ENCODE data around the gene COG3.

COG3 gene

DNA sequence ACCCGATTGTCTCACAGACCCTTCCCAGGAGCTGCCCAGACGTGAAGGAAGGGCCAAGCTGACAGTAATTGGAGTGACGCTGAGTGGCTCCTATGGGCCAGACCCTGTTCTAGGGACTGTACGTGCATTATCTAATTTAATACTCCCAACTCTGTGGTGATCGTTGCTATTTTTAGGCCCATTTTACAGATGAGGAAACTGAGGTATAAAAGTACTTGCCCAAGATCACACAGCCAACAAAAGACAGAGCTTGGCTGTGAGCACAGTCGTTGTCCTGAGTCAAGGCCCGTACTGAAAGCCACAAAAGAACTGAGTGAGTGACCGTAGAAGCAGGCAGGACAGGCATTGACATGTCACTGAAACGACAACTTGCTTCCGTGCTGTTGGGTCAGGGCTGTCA lies 76.1 kb downstream of the COG3 start:
- TF ChIP-seq, protein P1, sequence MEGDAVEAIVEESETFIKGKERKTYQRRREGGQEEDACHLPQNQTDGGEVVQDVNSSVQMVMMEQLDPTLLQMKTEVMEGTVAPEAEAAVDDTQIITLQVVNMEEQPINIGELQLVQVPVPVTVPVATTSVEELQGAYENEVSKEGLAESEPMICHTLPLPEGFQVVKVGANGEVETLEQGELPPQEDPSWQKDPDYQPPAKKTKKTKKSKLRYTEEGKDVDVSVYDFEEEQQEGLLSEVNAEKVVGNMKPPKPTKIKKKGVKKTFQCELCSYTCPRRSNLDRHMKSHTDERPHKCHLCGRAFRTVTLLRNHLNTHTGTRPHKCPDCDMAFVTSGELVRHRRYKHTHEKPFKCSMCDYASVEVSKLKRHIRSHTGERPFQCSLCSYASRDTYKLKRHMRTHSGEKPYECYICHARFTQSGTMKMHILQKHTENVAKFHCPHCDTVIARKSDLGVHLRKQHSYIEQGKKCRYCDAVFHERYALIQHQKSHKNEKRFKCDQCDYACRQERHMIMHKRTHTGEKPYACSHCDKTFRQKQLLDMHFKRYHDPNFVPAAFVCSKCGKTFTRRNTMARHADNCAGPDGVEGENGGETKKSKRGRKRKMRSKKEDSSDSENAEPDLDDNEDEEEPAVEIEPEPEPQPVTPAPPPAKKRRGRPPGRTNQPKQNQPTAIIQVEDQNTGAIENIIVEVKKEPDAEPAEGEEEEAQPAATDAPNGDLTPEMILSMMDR (IDR thresholded peaks at IDR 0.05; ENCODE audit: extremely low read depth, missing control alignments): no peak
- no peak for DNase-seq (ENCODE audit: low spot score)

DNA sequence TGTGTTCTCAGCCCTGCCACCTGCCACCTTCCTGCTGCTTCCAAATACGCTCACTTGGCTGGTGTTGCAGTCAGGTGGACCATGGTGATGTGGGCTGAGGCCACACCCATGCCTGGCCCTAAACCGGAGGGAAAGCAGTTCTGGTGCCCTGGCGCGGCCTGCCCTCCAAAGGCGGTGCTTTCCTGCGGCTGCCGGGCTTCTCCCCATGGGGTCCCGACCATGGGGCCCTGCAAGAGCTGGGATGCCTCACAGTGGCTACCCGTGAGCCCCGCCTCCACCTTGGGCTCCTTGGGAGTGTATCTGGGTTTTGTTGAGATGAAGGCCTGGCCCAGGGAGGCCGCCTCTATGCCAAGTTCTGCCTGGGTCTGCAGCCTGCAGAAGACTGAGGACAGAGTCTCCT lies 77.1 kb downstream of the COG3 start:
- TF ChIP-seq, protein P1 (IDR thresholded peaks at IDR 0.05; ENCODE audit: extremely low read depth, missing control alignments): no peak
- DNase-seq (ENCODE audit: low spot score): no peak

DNA sequence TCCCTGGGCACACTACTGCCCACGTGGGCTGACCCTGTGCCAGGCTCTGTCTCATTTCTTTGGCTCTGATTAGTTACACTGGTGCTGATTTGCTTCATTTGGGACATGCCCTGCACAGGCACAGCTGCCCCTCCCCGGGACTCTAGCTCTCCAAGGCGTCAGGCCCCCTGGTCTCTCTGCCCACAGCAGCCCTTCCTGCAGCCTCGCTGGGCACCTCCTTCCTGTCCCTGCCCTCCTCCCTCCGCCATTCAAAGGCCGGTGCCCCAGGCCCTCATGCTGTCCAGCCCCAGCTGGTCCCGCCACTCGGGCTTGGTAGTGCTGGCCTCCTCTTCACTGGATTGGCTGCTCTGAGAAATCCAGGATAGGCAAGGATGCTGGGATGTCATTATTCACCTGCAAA lies 77.7 kb downstream of the COG3 start:
- no peak for DNase-seq (ENCODE audit: low spot score)
- TF ChIP-seq, protein P1 (IDR thresholded peaks at IDR 0.05; ENCODE audit: extremely low read depth, missing control alignments): no peak

DNA sequence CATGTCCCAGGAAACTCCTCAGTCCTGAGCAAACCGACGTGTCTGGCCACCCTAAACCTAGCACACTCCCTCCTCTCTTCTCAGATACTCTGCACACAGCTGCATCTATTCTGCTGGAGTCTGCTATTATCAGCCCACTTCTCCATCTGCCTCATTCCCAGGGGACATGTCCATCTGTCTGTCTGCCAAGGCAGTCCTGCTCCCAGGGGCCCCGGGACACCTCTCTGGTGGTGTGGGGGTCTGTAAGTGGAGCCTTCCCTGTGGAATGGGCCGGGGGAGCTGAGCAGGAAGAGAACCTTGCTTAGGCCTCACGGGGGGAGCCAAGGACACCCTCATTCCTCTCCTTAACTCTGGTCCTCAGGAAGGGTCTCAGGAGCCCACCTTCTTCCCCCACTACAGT lies 78.1 kb downstream of the COG3 start:
- TF ChIP-seq, protein P1 (IDR thresholded peaks at IDR 0.05; ENCODE audit: extremely low read depth, missing control alignments): no peak
- no peak for DNase-seq (ENCODE audit: low spot score)

DNA sequence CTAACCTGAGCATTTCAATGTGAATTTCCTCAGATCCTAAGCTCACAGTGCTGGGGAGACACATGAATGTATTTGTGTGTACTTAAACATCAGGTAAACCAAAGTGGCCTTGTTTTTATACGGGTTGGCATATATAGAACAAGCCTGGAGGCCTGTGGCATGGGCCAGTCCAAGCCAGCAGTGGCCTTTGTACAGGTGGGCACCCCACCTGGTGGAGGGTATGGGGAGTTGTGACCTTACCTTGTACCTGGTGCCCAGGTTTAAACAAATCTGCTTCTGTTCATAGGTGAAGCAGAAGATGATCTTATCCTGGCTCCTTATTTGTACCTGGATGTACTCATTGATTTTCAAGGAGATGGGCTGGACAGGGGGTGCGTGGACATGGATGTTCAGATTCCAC lies 79.8 kb downstream of the COG3 start:
- DNase-seq (ENCODE audit: low spot score): no peak
- TF ChIP-seq, protein P1 (IDR thresholded peaks at IDR 0.05; ENCODE audit: extremely low read depth, missing control alignments): no peak

DNA sequence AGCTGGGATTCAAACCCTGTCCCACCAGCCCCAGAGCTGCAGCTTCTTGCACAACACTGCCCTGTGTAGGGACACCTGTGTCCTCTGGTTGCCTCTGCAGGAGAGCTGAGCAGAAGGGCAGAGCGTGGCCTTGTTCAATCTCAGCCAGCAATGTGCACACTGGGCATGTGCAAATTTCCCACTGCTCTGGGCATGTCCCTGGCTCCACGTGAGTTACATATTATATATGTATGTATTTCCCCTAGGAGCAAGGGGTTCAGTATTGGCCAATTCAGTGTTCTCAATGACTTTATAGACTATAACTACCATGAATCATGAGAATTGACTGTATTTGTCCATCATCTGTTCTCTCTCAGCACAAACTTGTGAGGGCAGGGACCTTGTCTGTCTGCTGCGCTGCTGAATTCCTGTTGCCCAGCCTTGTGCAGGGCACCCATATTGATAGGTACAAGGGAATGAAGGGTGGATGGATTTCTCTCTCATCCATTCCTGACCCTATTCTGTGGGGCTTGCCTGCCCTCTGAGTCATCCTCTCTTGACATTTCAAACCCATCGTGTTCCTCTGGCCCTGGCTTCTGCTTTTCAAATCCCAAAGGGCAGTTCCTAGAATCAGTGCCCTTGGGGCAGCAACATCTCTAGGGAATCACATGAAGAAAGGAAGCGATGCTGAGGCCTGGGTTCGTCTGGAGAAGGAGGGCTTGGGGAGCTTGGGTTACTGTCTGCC lies 81.1 kb downstream of the COG3 start:
- DNase-seq (ENCODE audit: low spot score): no peak
- TF ChIP-seq, protein P1 (IDR thresholded peaks at IDR 0.05; ENCODE audit: extremely low read depth, missing control alignments): no peak

DNA sequence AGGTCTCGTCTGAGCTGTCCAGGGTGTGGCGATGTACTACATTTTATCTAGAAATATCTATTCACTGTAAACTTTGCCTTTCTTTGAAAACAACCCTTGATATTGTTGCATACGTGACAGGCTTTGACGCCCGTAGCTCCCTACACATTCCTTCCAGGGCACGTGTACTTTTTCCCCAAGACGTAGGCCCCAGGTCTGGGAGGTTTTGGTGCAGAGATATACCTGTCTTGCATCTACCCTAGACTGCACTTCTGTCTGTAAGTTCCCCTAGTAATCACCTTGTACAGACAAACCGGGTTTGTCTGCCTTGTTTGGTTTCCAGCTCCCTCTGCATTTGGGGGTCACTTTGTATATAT lies 81.6 kb downstream of the COG3 start:
- TF ChIP-seq, protein P1 (IDR thresholded peaks at IDR 0.05; ENCODE audit: extremely low read depth, missing control alignments): no peak
- no peak for DNase-seq (ENCODE audit: low spot score)

All from GM20000 (cell line).